HG02642 (cell line): ENCODE measurements around the gene FURIN.

Source experiments
- ATAC-seq: cut with Tn5 transposase; IDR thresholded peaks from one replicate; pipeline ENCODE4 v1.9.1; 2021; ENCODE audit warnings: mild to moderate bottlenecking; ENCODE audit not compliant: unreplicated experiment, poor library complexity

Gene FURIN

DNA sequence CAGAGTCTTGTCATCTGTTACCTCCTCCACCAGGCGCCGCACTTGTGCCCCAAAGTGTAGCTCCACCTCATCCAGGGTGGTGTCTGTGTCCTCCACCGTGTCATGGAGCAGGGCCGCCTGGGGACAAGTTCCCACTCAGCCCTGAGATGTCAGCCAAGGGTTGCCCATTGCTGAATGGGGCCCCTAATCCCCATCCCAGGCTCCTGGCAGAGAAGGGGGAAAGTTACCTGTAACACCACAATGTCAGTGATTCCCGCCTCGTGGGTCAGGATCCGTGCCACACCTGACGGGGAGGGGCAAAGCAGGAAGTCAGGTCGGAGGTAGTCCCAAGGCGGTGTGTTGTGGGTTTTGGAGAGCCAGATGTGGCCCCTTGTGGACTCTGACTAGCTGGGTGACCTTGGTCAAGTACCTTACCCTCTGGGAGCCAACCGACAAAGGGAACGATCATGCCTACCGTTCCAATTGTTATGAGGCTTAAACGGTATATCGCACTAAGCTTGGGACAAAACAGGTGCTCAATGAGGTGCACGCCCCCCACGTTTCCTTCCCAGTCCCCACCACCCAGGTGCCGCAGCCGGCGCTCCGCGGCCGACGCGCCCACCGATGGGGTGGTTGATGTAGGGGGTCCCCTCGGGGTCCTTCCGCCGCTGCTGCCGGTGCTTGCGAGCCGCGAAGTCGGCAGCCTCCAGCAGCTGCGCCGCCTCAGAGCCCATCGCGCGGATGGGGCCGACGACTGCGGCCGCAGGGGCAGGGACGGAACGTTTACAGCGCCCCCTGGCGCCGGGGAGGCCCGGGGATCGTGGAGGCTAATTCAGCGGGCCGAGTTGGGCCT lies 63.7 kb downstream of the FURIN start, which contains the start of gene HDDC3:
TSS of gene HDDC3 (minus strand) at position 722 of the 832 bp plus-strand sequence. CDS start at position 713, 9 bp downstream.
- ATAC-seq: peak; percentile 50

DNA sequence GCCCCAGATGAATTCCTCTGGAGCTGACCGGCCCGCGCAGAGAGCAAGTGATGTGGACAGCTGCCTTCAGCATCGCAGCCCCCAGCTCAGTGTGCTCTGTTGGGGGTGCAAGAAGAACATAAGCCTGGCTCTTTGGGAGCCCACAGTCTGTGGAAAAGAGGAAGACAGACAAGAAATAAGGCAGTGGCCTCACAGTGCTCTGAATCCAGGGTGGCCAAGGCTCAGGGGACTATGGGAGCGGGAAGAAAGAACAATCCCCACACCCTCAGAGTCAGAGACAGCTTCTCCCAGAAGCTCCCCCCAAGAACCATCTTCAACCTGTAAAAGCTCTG lies 64.2 kb downstream of the FURIN start:
- ATAC-seq: no peak
